GM12878 (cell line): ENCODE data around the gene BACE2. TPM values are rescaled to one million over a fixed set of nuclear protein-coding genes. Genes with fewer than 3 reads are reported as not detected.

Experiments
- ATAC-seq: fragments of 200-7000 bp; cut with Tn5 transposase; 3 replicates; pipeline ENCODE4 v1.9.1; 2020; ENCODE audit warnings: mild to moderate bottlenecking, moderate library complexity
- BruUV-seq: library from RNA; stranded (reverse); fragments of 400-500 nt; replicated peaks from 2 replicates; lab custom pipeline; 2021; lab: Mats Ljungman, UMichigan
- CTCF ChIA-PET: fragments of 300-600 bp; sonication (Branson Sonifier 250); formaldehyde crosslinking; extraction: SDS; loops from one replicate; lab custom pipeline; 2021; ENCODE audit warnings: inconsistent platforms; lab: Yijun Ruan, JAX
- POLR2A ChIA-PET: fragments of 350-600 bp; formaldehyde crosslinking; extraction: SDS; loops from one replicate; lab custom pipeline; 2021; ENCODE audit warnings: inconsistent platforms; lab: Charles Lee
- RAD21 ChIA-PET: fragments of 300-600 bp; sonication (Branson Sonifier 250); formaldehyde crosslinking; loops from one replicate; lab custom pipeline; 2023; ENCODE audit warnings: antibody characterized with exemption; ENCODE audit not compliant: unreplicated experiment; lab: Charles Lee
- SMC1A ChIA-PET: fragments of 300-600 bp; sonication (Branson Sonifier 250); formaldehyde crosslinking; loops from one replicate; lab custom pipeline; 2023; ENCODE audit not compliant: unreplicated experiment, uncharacterized antibody; lab: Charles Lee
- DNase-seq: peaks from one replicate; pipeline ENCODE4 v3.0.0-alpha.2; 2011; ENCODE audit warnings: low read depth, low spot score
- FAIRE-seq: peaks from 3 replicates; lab custom pipeline; 2011; peaks lifted over from hg19 to GRCh38; lab: Jason Lieb, UNC
- H2AFZ ChIP-seq: 2 replicates; pipeline ENCODE4 v1.6.0; 2011; ENCODE audit warnings: low read depth, low read length, control low read depth; ENCODE audit not compliant: control insufficient read depth
- H3K27ac ChIP-seq: 2 replicates; pipeline ENCODE4 v1.5.1; 2011; ENCODE audit warnings: control low read depth; ENCODE audit not compliant: control insufficient read depth, insufficient read depth
- H3K27me3 ChIP-seq, 2 experiments: replicated peaks in 1 of 2; 2 replicates each; pipeline versions ENCODE4 v1.6.0 to v1.6.1; 2011; ENCODE audit warnings: low read length in 1 of 2; ENCODE audit not compliant: control insufficient read depth in 2 of 2, insufficient read depth in 2 of 2
- H3K36me3 ChIP-seq, 2 experiments: 2 replicates each; pipeline ENCODE4 v1.5.1; 2011; ENCODE audit warnings: low read length in 1 of 2; ENCODE audit not compliant: control insufficient read depth in 2 of 2, insufficient read depth in 2 of 2
- H3K4me1 ChIP-seq: 2 replicates; pipeline ENCODE4 v1.6.1; 2011; ENCODE audit warnings: mild to moderate bottlenecking, low read length, moderate library complexity, mixed read lengths; ENCODE audit not compliant: control insufficient read depth, insufficient read depth
- H3K4me2 ChIP-seq: 2 replicates; pipeline ENCODE4 v1.6.0; 2011; ENCODE audit warnings: control low read depth; ENCODE audit not compliant: control insufficient read depth, insufficient read depth
- H3K4me3 ChIP-seq: fragments of 200-600 bp; sonication (generic); 2 replicates; pipeline ENCODE4 v1.5.1; 2016
- H3K79me2 ChIP-seq: 2 replicates; pipeline ENCODE4 v1.6.0; 2011; ENCODE audit warnings: low read length; ENCODE audit not compliant: control insufficient read depth, insufficient read depth
- H3K9ac ChIP-seq: 2 replicates; pipeline ENCODE4 v1.8.0; 2011; ENCODE audit warnings: low read length, control low read depth, mixed read lengths; ENCODE audit not compliant: control insufficient read depth, insufficient read depth
- H3K9me3 ChIP-seq: replicated peaks from 3 replicates; pipeline ENCODE4 v1.5.1; 2011; ENCODE audit warnings: mild to moderate bottlenecking, low read length; ENCODE audit not compliant: control insufficient read depth, insufficient read depth
- H4K20me1 ChIP-seq: 2 replicates; pipeline ENCODE4 v1.6.0; 2011; ENCODE audit not compliant: control insufficient read depth, insufficient read depth
- ASH2L ChIP-seq: fragments of 300-600, 200-600 bp; sonication (generic); IDR thresholded peaks from 2 replicates; pipeline ENCODE4 v1.6.1; 2017; ENCODE audit warnings: low read depth, mild to moderate bottlenecking, borderline replicate concordance
- CHD2 ChIP-seq: IDR thresholded peaks from 2 replicates; pipeline ENCODE4 v1.6.1; 2011; ENCODE audit warnings: low read depth, low read length, improper control_type of control experiment, borderline replicate concordance
- GATAD2B ChIP-seq: fragments of 450-650 bp; conservative IDR thresholded peaks from 2 replicates; pipeline ENCODE4 v1.6.1; 2017; ENCODE audit warnings: low read depth, mild to moderate bottlenecking, moderate library complexity
- HSF1 ChIP-seq: fragments of 150-350 bp; IDR thresholded peaks from 2 replicates; pipeline ENCODE4 v1.6.1; 2014; ENCODE audit warnings: mild to moderate bottlenecking, low read depth, low read length
- IRF5 ChIP-seq: fragments of 450-650 bp; IDR thresholded peaks from 2 replicates; pipeline ENCODE4 v1.6.1; 2017; ENCODE audit warnings: borderline replicate concordance
- KAT2A ChIP-seq: conservative IDR thresholded peaks from 2 replicates; pipeline ENCODE4 v1.6.1; 2011; ENCODE audit warnings: low read depth, low read length; ENCODE audit not compliant: control insufficient read depth
- KLF5 ChIP-seq: fragments of 450-650 bp; IDR thresholded peaks from 2 replicates; pipeline ENCODE4 v1.6.1; 2014; ENCODE audit warnings: mild to moderate bottlenecking; ENCODE audit not compliant: partially characterized antibody
- MTA2 ChIP-seq: fragments of 450-650 bp; IDR thresholded peaks from 2 replicates; pipeline ENCODE4 v1.6.1; 2016; ENCODE audit warnings: low read depth, mild to moderate bottlenecking, moderate library complexity
- MTA3 ChIP-seq: IDR thresholded peaks from 2 replicates; pipeline ENCODE4 v1.6.1; 2012; ENCODE audit warnings: low read length, inconsistent platforms, borderline replicate concordance
- NFYB ChIP-seq: IDR thresholded peaks from 2 replicates; pipeline ENCODE4 v1.6.1; 2011; ENCODE audit warnings: low read depth, mild to moderate bottlenecking, low read length, improper control_type of control experiment, moderate library complexity; ENCODE audit not compliant: insufficient read depth
- NR2F1 ChIP-seq: fragments of 450-650 bp; conservative IDR thresholded peaks from 2 replicates; pipeline ENCODE4 v1.6.1; 2017; ENCODE audit warnings: mild to moderate bottlenecking
- SMAD5 ChIP-seq: IDR thresholded peaks from 2 replicates; pipeline ENCODE4 v1.6.1; 2016; ENCODE audit warnings: antibody characterized with exemption, low read depth
- SPI1 ChIP-seq: IDR thresholded peaks from 2 replicates; pipeline ENCODE4 v1.6.1; 2011; ENCODE audit warnings: low read depth, mild to moderate bottlenecking, low read length, moderate library complexity, borderline replicate concordance; ENCODE audit not compliant: insufficient read depth
- SUZ12 ChIP-seq: fragments of 200-600 bp; sonication (generic); IDR thresholded peaks from one replicate; pipeline ENCODE4 v1.6.1; 2018; ENCODE audit warnings: antibody characterized with exemption, mild to moderate bottlenecking; ENCODE audit not compliant: unreplicated experiment
- ZSCAN29 ChIP-seq: fragments of 450-650 bp; IDR thresholded peaks from 2 replicates; pipeline ENCODE4 v1.6.1; 2017; ENCODE audit warnings: mild to moderate bottlenecking, moderate library complexity
- WGBS: methylation state at CpG from one replicate; pipeline ENCODE4 v1.1.6; 2016; ENCODE audit warnings: low lambda C conversion rate; ENCODE audit not compliant: insufficient replicate concordance, insufficient coverage; ENCODE audit errors: missing lambda C conversion rate; 5-methylcytosine and 5-hydroxymethylcytosine counted together
- in situ Hi-C: fragments of 300-500 bp; cut with MboI; formaldehyde crosslinking; loops from 9 replicates; pipeline ENCODE4 v1.14.3; 2018; ENCODE audit warnings: mixed read lengths
- intact Hi-C: fragments of 100-400 bp; cut with micrococcal nuclease; formaldehyde crosslinking; loops from one replicate; pipeline ENCODE4 v1.14.2; 2022; ENCODE audit not compliant: unreplicated experiment
- polyA plus RNA-seq, 11 experiments: library from polyadenylated mRNA; depleted of rRNA in 4 of 11; unstranded in 6 of 11; stranded (reverse) in 5 of 11; fragments of >200 nt; fragmentation: Nextera tagmentation in 4 of 11; fragmentation: Illumina TruSeq in 1 of 11; extraction: Ambion mirVana in 4 of 11; extraction: Trizol in 1 of 11; gene quantifications; 1 replicate in 1 of 11; 2 replicates in 10 of 11; pipeline versions ENCODE4 v1.2.1 to v1.2.3, GENCODE V29; 2011 to 2016; ENCODE audit warnings: inconsistent platforms in 2 of 11, missing spikeins in 2 of 11, low read depth in 1 of 11
- total RNA-seq, 4 experiments: library from RNA; depleted of rRNA in 3 of 4; stranded (reverse); fragments of >200 nt in 3 of 4; fragmentation: Illumina TruSeq in 1 of 4; extraction: Trizol in 1 of 4; gene quantifications; 2 replicates each; pipeline versions ENCODE4 v1.2.1 to v1.2.3, GENCODE V29; 2013 to 2021

Gene BACE2
- total and polyA plus RNA-seq, 10 of the 15 experiments (the other 5 are each of a cell fraction or from before 2014, with no cell fraction given) = 0.04 to 0.69 (median 0.18) TPM; not detected in 5

DNA sequence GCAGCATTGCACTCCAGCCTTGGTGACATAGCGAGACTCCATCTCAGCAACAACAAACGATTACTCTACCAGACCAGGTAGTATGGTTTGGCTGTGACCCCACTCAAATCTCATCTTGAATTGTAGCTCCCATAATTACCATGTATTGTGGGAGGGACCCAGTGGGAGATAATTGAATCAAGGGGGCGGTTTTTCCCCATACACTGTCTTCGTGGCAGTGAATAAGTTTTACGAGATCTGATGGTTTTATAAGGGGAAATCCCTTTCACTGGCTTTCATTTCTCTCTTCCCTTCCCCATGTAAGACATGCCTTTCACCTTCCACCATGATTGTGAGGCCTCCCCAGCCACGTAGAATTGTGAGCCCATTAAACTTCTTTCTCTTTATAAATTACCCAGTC is 66.0 kb downstream of the BACE2 start:
- ChIA-PET CTCF (no interaction called here), SMC1A (no interaction called here), POLR2A (no interaction called here), RAD21 (no interaction called here)
- BruUV-seq = no TSS peak
- DNase-seq = no peak
- in situ Hi-C loops (no loop called here), intact Hi-C loops (no loop called here)
- H3K9me3 ChIP-seq = no peaks in the 10 kb centered on the region; the same call in 2 of the 3 replicates
- FAIRE-seq = no peak
- no peaks in the 10 kb centered on the region for H4K20me1 ChIP-seq
- no peaks in the 10 kb centered on the region for H3K36me3 ChIP-seq
- H3K27me3 ChIP-seq = peaks cover 0 to 6% of the 10 kb centered on the region in 2 experiments; a peak in 2 of 4 replicates
- no peak for ATAC-seq
- H3K4me2 ChIP-seq = 0 out of 2 replicates have a peak overlapping the region, but pooled peaks have one; percentile 14
- H3K79me2 ChIP-seq = no peaks in the 10 kb centered on the region
- no peak overlapping the region for H3K9ac ChIP-seq
- H3K4me3 ChIP-seq = no peak overlapping the region
- no peak for TF ChIP-seq MTA3
- no peak for TF ChIP-seq ZSCAN29
- no peaks in the 10 kb centered on the region for H3K4me1 ChIP-seq
- no peak overlapping the region for H2AFZ ChIP-seq
- H3K27ac ChIP-seq = no peak overlapping the region
- 15% methylated on average over 6 of the region's 6 CpGs for WGBS

GRCh38 chr21:41234569-41234968 is 66.6 kb downstream of the BACE2 start:
- SMC1A ChIA-PET = no interaction called here
- BruUV-seq = no TSS peak

More at GRCh38 chr21:41234569-41234968, 66.6 kb downstream of the BACE2 start:
- in situ Hi-C loops (no loop called here), intact Hi-C loops (no loop called here)
- H3K27me3 ChIP-seq = peaks cover 0 to 6% of the 10 kb centered on the region in 2 experiments; a peak in 2 of 4 replicates
- H3K79me2 ChIP-seq = no peaks in the 10 kb centered on the region
- H2AFZ ChIP-seq = no peak overlapping the region
- ChIA-PET RAD21 (no interaction called here), CTCF (no interaction called here), POLR2A (no interaction called here)
- no peak overlapping the region for H3K4me2 ChIP-seq
- no peak overlapping the region for H3K9ac ChIP-seq
- H3K36me3 ChIP-seq = no peaks in the 10 kb centered on the region
- WGBS = 56% methylated on average over 5 of the region's 5 CpGs
- no peak for ATAC-seq
- H3K9me3 ChIP-seq = no peaks in the 10 kb centered on the region
- DNase-seq = no peak
- H3K4me3 ChIP-seq = no peak overlapping the region
- no peaks in the 10 kb centered on the region for H4K20me1 ChIP-seq
- no peak overlapping the region for H3K27ac ChIP-seq
- TF ChIP-seq GATAD2B (no peak), NR2F1 (no peak), NFYB (no peak), CHD2 (no peak), KAT2A (no peak), HSF1 (no peak), IRF5 (no peak), SMAD5 (no peak), KLF5 (no peak), MTA2 (no peak), ASH2L (no peak), SPI1 (no peak), SUZ12 (no peak)
- TF ChIP-seq, all 136 proteins: peak for 0
- no peak for FAIRE-seq
- no peaks in the 10 kb centered on the region for H3K4me1 ChIP-seq
